Suprapubic skin (tissue), 4 donors: ENCODE results near the gene SLN. TPM values are rescaled to one million over a fixed set of nuclear protein-coding genes. Genes with fewer than 3 reads are reported as not detected.
"Not testable (repeated sequence)": the region's sequence is repeated elsewhere in the genome, so short reads cannot be mapped to it uniquely, and the experiment has no call there.

ENCODE experiments used
- DNase-seq, 2 donors: peaks; one replicate each; pipeline ENCODE4 v3.0.0-alpha.2; 2019; ENCODE audit warnings: low spot score in 2 of 2
- H3K27ac ChIP-seq: fragments of 200-600 bp; sonication (generic); one replicate; pipeline ENCODE4 v1.5.1; 2019
- H3K27me3 ChIP-seq: fragments of 200-600 bp; sonication (generic); one replicate; pipeline ENCODE4 v1.5.1; 2019
- H3K36me3 ChIP-seq: fragments of 200-600 bp; sonication (generic); one replicate; pipeline ENCODE4 v1.5.1; 2019
- H3K4me1 ChIP-seq: fragments of 200-600 bp; sonication (generic); one replicate; pipeline ENCODE4 v1.5.1; 2019
- H3K4me3 ChIP-seq: fragments of 200-600 bp; sonication (generic); one replicate; pipeline ENCODE4 v1.5.1; 2019; ENCODE audit warnings: mild to moderate bottlenecking
- H3K9me3 ChIP-seq: fragments of 200-600 bp; sonication (generic); one replicate; pipeline ENCODE4 v1.5.1; 2019
- CTCF ChIP-seq, 2 donors: fragments of 200-600 bp in 1 of 2; fragments of 450-650 bp in 1 of 2; sonication (generic) in 1 of 2; IDR thresholded peaks; one replicate each; pipeline ENCODE4 v1.5.1; 2016 to 2019; ENCODE audit warnings: antibody characterized with exemption in 2 of 2, mild to moderate bottlenecking in 1 of 2, moderate library complexity in 1 of 2
- EP300 ChIP-seq: sonication (generic); formaldehyde crosslinking; IDR thresholded peaks from one replicate; pipeline ENCODE4 v1.6.1; 2017; ENCODE audit warnings: antibody characterized with exemption
- POLR2A ChIP-seq, 2 donors: fragments of 450-650 bp; IDR thresholded peaks; one replicate each; pipeline ENCODE4 v1.6.1; 2017; ENCODE audit warnings: antibody characterized with exemption in 2 of 2, mild to moderate bottlenecking in 2 of 2, moderate library complexity in 2 of 2
- POLR2AphosphoS5 ChIP-seq, 3 donors: sonication (generic); formaldehyde crosslinking; IDR thresholded peaks; one replicate each; pipeline ENCODE4 v1.6.1; 2017; ENCODE audit warnings: antibody characterized with exemption in 3 of 3
- WGBS: methylation state at CpG from one replicate; pipeline ENCODE4 v1.1.5; 2018; 5-methylcytosine and 5-hydroxymethylcytosine counted together
- total RNA-seq, 4 donors: library from RNA; depleted of rRNA; stranded (reverse); fragments of >200 nt; gene quantifications; one replicate each; pipeline ENCODE4 v1.1.0, GENCODE V29; 2016

SLN gene
- 1 to 10 TPM in 2 of 4 donors, not detected in 2; 5.5 to 5.9 TPM for total RNA-seq

GRCh38 chr11:107711861-107712755 is at the start of gene SLN:
Gene SLN (minus strand): TSS chr11:107712056.
- H3K4me1 ChIP-seq: no peaks in the 10 kb centered on the region
- H3K36me3 ChIP-seq: no peaks in the 10 kb centered on the region
- H3K9me3 ChIP-seq: no peaks in the 10 kb centered on the region
- TF ChIP-seq POLR2A (IDR thresholded peaks at IDR 0.05): no peak
- TF ChIP-seq CTCF (IDR thresholded peaks at IDR 0.05): no peak
- no peak for TF ChIP-seq POLR2AphosphoS5 (IDR thresholded peaks at IDR 0.05)
- TF ChIP-seq EP300: no peak
- DNase-seq: no peak
- WGBS: 53% methylated on average over 12 of the region's 12 CpGs
- H3K4me3 ChIP-seq: no peak within 1 kb of the TSS
- H3K27me3 ChIP-seq: no peaks in the 10 kb centered on the region
- no peak within 1 kb of the TSS for H3K27ac ChIP-seq

- H3K36me3 ChIP-seq, H3K4me3 ChIP-seq, H3K27me3 ChIP-seq, DNase-seq, H3K27ac ChIP-seq, H3K9me3 ChIP-seq, H3K4me1 ChIP-seq: not testable (repeated sequence)
- 89% methylated on average over 7 of the region's 7 CpGs for WGBS
Observed at GRCh38 chr11:107758719-107759355, 47.0 kb upstream of the SLN start.

- Histone ChIP-seq H3K4me1 (no peaks in the 10 kb centered on the region), H3K27ac (no peak overlapping the region), H3K27me3 (peaks cover 9% of the 10 kb centered on the region), H3K4me3 (no peak overlapping the region), H3K36me3 (no peaks in the 10 kb centered on the region), H3K9me3 (no peaks in the 10 kb centered on the region)
- 89% methylated on average over 1 of the region's 1 CpG for WGBS
- TF ChIP-seq POLR2AphosphoS5 (IDR thresholded peaks at IDR 0.05): no peak
- TF ChIP-seq EP300: no peak
- no peak for TF ChIP-seq CTCF (IDR thresholded peaks at IDR 0.05)
- no peak for TF ChIP-seq POLR2A (IDR thresholded peaks at IDR 0.05)
- no peak for DNase-seq
Observed at GRCh38 chr11:107757661-107758060, 45.8 kb upstream of the SLN start.

GRCh38 chr11:107756553-107756952 is 44.7 kb upstream of the SLN start:
- Histone ChIP-seq H3K36me3 (no peaks in the 10 kb centered on the region), H3K27ac (no peak overlapping the region), H3K4me1 (no peaks in the 10 kb centered on the region), H3K9me3 (no peaks in the 10 kb centered on the region), H3K27me3 (peaks cover 5% of the 10 kb centered on the region), H3K4me3 (no peak overlapping the region)
- 88% methylated on average over 1 of the region's 1 CpG for WGBS
- DNase-seq: no peak
- TF ChIP-seq EP300: no peak
- no peak for TF ChIP-seq POLR2AphosphoS5 (IDR thresholded peaks at IDR 0.05)
- no peak for TF ChIP-seq CTCF (IDR thresholded peaks at IDR 0.05)
- TF ChIP-seq POLR2A (IDR thresholded peaks at IDR 0.05): no peak

- Histone ChIP-seq H3K27me3 (no peaks in the 10 kb centered on the region), H3K36me3 (no peaks in the 10 kb centered on the region), H3K27ac (no peak overlapping the region), H3K4me3 (no peak overlapping the region), H3K9me3 (no peaks in the 10 kb centered on the region), H3K4me1 (no peaks in the 10 kb centered on the region)
- DNase-seq: no peak
- TF ChIP-seq CTCF (IDR thresholded peaks at IDR 0.05): no peak
- no peak for TF ChIP-seq POLR2AphosphoS5 (IDR thresholded peaks at IDR 0.05)
- TF ChIP-seq POLR2A (IDR thresholded peaks at IDR 0.05): no peak
- TF ChIP-seq EP300: no peak
- WGBS: 45% methylated on average over 2 of the region's 2 CpGs
Observed at GRCh38 chr11:107752949-107753822, 41.3 kb upstream of the SLN start.
